Nephron progenitor cell (in vitro differentiated cells): Measurements from ENCODE around the gene RGL2.
A peak's percentile ranks its signal among the peaks of the same experiment; 100 is the strongest.

Source experiments
- DNase-seq: peaks from one replicate; pipeline ENCODE4 v3.0.0; 2021
- H3K27ac Mint-ChIP-seq: 2 replicates; pipeline ENCODE4 v1.8.0; 2021; ENCODE audit warnings: mild to moderate bottlenecking, moderate library complexity, mixed read lengths
- H3K27me3 Mint-ChIP-seq: 2 replicates; pipeline ENCODE4 v1.8.0; 2021; ENCODE audit warnings: mild to moderate bottlenecking, low read depth, mixed read lengths; ENCODE audit not compliant: poor library complexity
- H3K36me3 Mint-ChIP-seq: 2 replicates; pipeline ENCODE4 v1.8.0; 2021; ENCODE audit warnings: low read depth, mixed read lengths
- H3K4me1 Mint-ChIP-seq: 2 replicates; pipeline ENCODE4 v1.8.0; 2021; ENCODE audit warnings: mixed read lengths
- H3K4me3 Mint-ChIP-seq: 2 replicates; pipeline ENCODE4 v1.8.0; 2021; ENCODE audit warnings: mild to moderate bottlenecking, moderate library complexity, mixed read lengths
- H3K9me3 Mint-ChIP-seq: 2 replicates; pipeline ENCODE4 v1.8.0; 2021; ENCODE audit warnings: mild to moderate bottlenecking, moderate library complexity, mixed read lengths
- CTCF ChIP-seq: fragments of 200-600 bp; sonication (generic); IDR thresholded peaks from 2 replicates; pipeline ENCODE4 v1.5.0; 2021; ENCODE audit warnings: antibody characterized with exemption

The RGL2 gene

GRCh38 chr6:33292996-33293682 lies 5.6 kb downstream of the RGL2 start:
- DNase-seq, result no peak
- peaks cover 52% of the 10 kb centered on the region for H3K4me1 Mint-ChIP-seq
- TF ChIP-seq CTCF, result no peak
- no peak overlapping the region for H3K4me3 Mint-ChIP-seq
- H3K36me3 Mint-ChIP-seq, result peaks cover 13% of the 10 kb centered on the region
- no peaks in the 10 kb centered on the region for H3K27me3 Mint-ChIP-seq
- H3K27ac Mint-ChIP-seq, result no peak overlapping the region
- H3K9me3 Mint-ChIP-seq, result no peaks in the 10 kb centered on the region

GRCh38 chr6:33290459-33290858 lies 8.3 kb downstream of the RGL2 start:
- no peak for TF ChIP-seq CTCF
- peaks cover 30% of the 10 kb centered on the region for H3K36me3 Mint-ChIP-seq
- H3K27ac Mint-ChIP-seq, result no peak overlapping the region
- no peak for DNase-seq
- peaks cover 49% of the 10 kb centered on the region for H3K4me1 Mint-ChIP-seq
- peaks cover 2% of the 10 kb centered on the region for H3K27me3 Mint-ChIP-seq
- H3K9me3 Mint-ChIP-seq, result no peaks in the 10 kb centered on the region
- peak overlapping the region; percentile 98 for H3K4me3 Mint-ChIP-seq

GRCh38 chr6:33289784-33290315 lies 8.9 kb downstream of the RGL2 start:
- Mint-ChIP-seq H3K9me3 (no peaks in the 10 kb centered on the region), H3K36me3 (peaks cover 30% of the 10 kb centered on the region), H3K27me3 (peaks cover 2% of the 10 kb centered on the region), H3K4me1 (peaks cover 49% of the 10 kb centered on the region), H3K4me3 (peak overlapping the region; percentile 98), H3K27ac (peak overlapping the region; percentile 29)
- DNase-seq, result no peak
- no peak for TF ChIP-seq CTCF

GRCh38 chr6:33288921-33289783 lies 9.6 kb downstream of the RGL2 start, which contains the start of the genes PFDN6 and WDR46:
Gene PFDN6, plus strand, starts transcription at chr6:33289601. Its CDS starts 256 bp downstream, at chr6:33289857.
Gene WDR46, minus strand, starts transcription at chr6:33289239. Its CDS starts 69 bp downstream, at chr6:33289170.
- TF ChIP-seq CTCF, result no peak
- peak within 1 kb of the TSS; percentile 98 for H3K4me3 Mint-ChIP-seq
- DNase-seq, result peak; percentile 66
- peaks cover 2% of the 10 kb centered on the region for H3K27me3 Mint-ChIP-seq
- peak within 1 kb of the TSS; percentile 69 for H3K27ac Mint-ChIP-seq
- peaks cover 49% of the 10 kb centered on the region for H3K4me1 Mint-ChIP-seq
- H3K36me3 Mint-ChIP-seq, result peaks cover 29% of the 10 kb centered on the region
- no peaks in the 10 kb centered on the region for H3K9me3 Mint-ChIP-seq

GRCh38 chr6:33288141-33288920 lies 10.4 kb downstream of the RGL2 start:
- Mint-ChIP-seq H3K27me3 (peaks cover 2% of the 10 kb centered on the region), H3K36me3 (peaks cover 25% of the 10 kb centered on the region), H3K4me3 (peak overlapping the region; percentile 98), H3K4me1 (peaks cover 49% of the 10 kb centered on the region), H3K9me3 (no peaks in the 10 kb centered on the region), H3K27ac (no peak overlapping the region)
- DNase-seq, result no peak
- TF ChIP-seq CTCF, result no peak
